GM18508 (cell line): ENCODE results near the gene MUSTN1.

ENCODE experiments used
- ATAC-seq: cut with Tn5 transposase; IDR thresholded peaks from one replicate; pipeline ENCODE4 v1.9.1; 2021; ENCODE audit warnings: moderate number of reproducible peaks; ENCODE audit not compliant: insufficient read depth, unreplicated experiment

The MUSTN1 gene

DNA sequence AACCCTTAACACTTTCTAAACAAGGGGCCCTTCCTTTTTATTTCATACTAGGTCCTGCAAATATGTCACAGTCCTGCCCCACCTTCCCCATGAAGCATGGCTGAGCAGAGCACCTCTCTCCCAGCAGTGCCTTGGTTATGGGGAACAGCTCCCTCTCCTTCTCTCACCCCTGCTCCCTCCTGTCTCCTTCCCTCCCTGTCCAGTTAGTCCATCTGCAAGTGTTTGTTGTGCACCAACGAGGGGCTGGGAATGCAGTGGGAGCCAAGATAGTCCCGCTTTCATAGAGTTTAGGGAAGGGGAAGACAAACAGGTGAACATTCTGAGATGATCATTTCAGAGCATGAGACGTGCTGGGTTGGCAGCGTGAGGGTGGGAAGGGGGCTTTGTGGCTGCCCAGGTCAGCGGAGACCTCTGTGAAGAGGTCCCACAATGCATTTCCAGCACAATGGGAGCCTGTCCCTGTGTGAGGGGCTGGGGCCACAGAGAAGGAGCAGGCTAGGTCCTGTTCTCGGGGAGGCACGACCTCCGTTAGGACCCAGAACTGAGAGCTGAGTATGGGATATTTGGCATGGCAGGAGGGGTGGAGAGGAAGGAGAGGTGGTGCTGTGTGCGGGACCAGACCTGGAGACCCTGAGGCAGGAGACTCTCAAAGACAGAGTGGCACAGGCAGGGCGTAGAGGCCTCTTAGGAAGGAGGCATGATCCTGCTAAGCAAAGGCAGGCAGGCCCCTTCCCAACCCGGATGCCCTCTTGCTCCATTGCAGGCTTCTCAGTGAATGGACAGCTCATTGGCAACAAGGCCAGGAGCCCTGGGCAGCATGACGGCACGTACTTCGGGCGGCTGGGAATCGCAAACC is 45.7 kb downstream of the MUSTN1 start:
- no peak for ATAC-seq

DNA sequence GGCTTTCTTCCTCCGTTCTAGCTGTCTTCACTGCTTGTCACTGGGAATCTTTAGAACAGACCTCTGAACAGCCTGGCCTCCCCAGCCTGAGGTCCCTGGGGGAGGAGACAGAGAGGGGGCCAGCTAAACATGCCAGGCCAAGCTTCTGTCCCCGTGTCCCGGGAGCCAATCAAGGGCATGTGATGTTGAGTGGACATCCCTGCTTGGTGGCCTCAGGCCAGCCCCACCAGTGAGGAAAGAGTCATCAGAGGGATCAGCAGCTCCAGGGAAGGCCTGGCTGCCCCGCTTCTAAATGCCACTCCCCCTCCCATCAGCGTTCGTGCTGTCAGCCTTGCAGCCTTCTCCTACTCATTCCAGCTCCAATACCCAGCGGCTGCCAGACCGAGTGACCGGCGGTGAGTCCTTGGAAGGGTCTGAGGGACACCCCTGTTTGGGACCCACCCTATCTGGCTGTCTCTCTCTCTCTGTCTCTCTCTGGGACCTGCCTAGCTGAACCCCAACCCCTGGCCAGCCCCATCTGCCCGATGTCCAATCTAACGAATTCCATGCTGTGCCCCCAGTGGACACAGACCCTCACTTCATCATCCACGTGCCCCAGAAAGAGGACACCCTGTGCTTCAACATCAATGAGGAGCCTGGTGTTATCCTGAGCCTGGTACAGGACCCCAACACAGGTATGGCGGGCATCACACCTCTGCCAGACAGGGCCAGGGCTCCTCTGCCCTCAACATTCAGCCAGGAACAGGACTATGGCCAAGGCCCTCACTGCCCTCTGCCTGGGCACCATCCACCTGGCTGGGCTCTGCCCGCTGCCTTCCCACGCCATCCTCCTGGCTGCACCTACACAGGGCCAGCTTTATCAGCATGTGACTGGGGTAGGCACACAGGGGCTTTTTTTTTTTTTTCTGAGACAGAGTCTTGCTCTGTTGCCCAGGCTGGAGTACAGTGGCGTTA is 46.9 kb downstream of the MUSTN1 start:
- no peak for ATAC-seq

DNA sequence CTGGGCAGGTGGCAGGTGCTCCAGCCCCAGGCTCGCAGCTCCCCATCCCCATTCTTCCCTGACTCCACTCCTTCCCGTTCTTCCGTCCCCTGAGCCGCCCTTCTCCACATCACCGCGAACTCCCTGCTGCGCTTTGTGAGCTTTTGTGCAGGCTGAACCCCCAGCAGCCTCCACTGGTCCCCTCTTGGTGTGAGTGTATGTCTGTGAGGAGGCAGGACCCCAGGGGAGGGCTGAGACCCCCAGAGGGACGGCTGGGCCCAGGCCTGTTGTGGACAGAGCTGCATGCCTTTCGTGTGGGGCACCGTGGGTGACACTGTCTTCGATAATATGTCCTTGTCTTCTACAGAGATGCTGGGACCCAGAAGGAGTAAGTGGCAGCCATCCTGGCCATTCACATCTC is 47.6 kb downstream of the MUSTN1 start:
- ATAC-seq: no peak

DNA sequence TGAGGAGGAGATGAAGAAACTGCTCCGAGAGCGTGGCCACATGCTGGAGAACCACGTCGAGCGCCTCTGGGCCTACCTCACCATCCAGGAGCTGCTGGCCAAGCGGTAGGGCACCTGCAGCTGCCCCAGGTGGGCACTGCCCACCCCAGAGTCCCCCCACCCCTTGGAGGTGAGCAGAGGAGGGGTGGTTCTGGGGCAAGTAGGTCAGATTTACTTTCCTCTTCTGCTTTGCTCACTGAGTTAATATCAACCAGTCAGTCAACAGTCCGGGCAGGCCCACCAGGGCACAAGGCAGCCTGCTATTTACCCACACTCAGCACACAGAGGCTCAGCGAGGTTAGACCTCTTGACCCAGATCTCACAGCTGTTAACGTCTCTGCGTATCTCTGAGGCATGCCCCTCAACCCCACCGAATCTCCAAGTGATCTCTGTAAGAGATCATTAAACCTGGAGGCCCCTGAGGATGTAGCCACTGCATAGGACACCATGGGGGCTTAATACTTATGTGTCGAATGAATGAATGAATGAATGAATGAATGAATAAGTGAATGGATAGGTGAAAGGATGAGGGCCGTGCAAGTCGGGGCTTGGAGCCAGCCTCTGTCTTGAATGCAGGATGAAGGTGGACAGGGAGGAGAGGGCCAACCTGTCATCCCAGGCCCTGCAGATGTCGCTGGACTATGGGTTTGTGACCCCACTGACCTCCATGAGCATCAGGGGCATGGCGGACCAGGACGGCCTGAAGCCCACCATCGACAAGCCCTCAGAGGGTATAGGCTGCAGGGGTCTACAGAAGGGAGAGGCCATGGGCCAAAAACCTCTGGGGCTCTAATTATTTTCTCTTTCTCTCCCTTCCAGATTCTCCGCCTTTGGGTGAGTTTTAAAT is 48.2 kb downstream of the MUSTN1 start:
- ATAC-seq: no peak

DNA sequence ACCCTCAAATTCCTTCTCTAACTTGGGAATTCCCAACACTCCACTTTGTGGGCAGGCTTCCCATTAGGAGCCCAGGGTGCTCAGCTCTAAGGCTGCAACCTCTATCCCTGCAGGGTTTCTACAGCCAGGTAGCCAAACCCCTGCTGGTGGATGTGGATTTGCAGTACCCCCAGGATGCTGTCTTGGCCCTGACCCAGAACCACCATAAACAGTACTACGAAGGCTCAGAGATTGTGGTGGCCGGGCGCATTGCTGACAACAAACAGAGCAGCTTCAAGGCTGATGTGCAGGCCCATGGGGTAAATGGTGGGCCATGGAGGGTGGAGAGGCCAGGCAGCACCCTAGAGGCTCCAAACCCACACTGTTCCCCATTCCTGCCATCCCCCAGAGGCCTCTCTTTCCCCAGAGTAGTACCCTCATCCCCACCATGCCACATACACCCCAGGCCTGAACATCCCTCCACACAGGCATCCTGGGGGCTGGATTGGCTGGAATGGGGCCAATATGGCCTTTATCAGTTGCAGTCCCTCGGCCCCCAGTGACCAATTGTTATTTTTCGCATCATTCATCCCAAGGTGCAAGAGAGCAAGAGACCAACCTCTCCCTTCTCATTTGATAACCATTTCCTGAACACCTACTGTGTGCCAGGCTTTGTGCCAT is 49.8 kb downstream of the MUSTN1 start:
- ATAC-seq: no peak

DNA sequence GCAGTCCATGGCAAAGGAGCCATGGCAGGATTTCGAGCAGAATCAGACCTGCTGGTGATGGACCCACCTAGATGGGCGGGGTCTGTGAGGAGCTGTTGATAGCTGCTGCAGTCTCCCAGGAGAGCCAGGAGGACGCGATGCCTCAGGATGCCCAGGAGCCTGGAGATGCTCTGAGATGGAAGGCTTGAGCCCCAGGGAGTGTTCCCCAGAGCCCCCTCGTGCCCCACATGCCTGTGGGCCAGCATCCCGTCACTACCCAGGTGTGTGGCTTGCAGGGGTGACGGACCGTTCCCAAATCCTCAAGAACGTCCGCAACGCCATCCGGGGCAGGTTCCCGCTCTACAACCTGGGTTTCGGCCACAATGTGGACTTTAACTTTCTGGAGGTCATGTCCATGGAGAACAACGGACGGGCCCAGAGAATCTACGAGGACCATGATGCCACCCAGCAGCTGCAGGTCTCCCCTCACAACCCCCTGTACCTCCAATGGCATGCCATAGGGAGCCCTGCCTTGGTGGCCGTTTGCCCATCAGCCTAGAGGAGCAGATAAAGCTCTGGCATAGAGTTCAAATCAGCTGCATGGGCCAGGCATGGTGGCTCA is 50.7 kb downstream of the MUSTN1 start:
- ATAC-seq: no peak

DNA sequence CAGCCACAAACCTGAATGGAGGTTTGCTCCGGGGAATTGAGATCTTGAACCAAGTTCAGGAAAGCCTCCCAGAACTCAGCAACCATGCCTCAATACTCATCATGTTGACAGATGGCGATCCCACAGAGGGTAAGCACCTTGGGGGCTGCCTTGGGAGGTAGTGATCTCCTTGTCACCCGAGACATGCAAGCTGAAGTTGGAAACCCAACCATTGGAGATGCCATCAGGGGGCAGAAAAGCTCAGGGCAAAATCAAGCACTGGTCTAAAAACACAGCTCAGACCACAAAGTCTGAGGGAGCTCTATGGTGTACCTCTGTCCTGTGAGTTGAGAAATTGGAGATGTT is 51.6 kb downstream of the MUSTN1 start:
- no peak for ATAC-seq
